K562 (cell line): ENCODE measurements around the gene ZNRF2. TPM values are rescaled to one million over a fixed set of nuclear protein-coding genes. Genes with fewer than 3 reads are reported as not detected.

Experiments
- ATAC-seq: fragments of 200-7000 bp; cut with Tn5 transposase; 3 replicates; pipeline ENCODE4 v1.9.1; 2020; ENCODE audit warnings: moderate library complexity
- BruUV-seq: library from RNA; stranded (reverse); fragments of 400-500 nt; replicated peaks from 2 replicates; lab custom pipeline; 2021; lab: Mats Ljungman, UMichigan
- CTCF ChIA-PET: fragments of 300-600 bp; formaldehyde crosslinking; extraction: SDS; loops from one replicate; lab custom pipeline; 2021; ENCODE audit warnings: low intra/inter-chr PET ratio; lab: Yijun Ruan, JAX
- POLR2A ChIA-PET: fragments of 300-600, 350-650 bp; sonication (Branson Sonifier 250); formaldehyde crosslinking; extraction: SDS; loops from one replicate; lab custom pipeline; 2021; ENCODE audit warnings: antibody characterized with exemption, inconsistent platforms; lab: Yijun Ruan, JAX
- DNase-seq, 4 experiments: peaks; one replicate each; pipeline versions ENCODE4 v3.0.0 to v3.0.0-alpha.2; 2011 to 2018; ENCODE audit warnings: low spot score in 3 of 4, mixed read lengths in 3 of 4; ENCODE audit errors: extremely low read depth in 1 of 4
- FAIRE-seq: peaks from 2 replicates; lab custom pipeline; 2011; peaks lifted over from hg19 to GRCh38; lab: Jason Lieb, UNC
- H2AFZ ChIP-seq: 2 replicates; pipeline ENCODE4 v1.6.0; 2011; ENCODE audit warnings: low read depth, low read length, control low read depth, inconsistent platforms
- H3K27ac ChIP-seq: fragments of 200-600 bp; 3 replicates; pipeline ENCODE4 v1.8.0; 2011; ENCODE audit warnings: low read depth, mild to moderate bottlenecking, control low read depth, inconsistent platforms, low read length, moderate library complexity, mixed read lengths; ENCODE audit errors: extremely low read depth
- H3K27me3 ChIP-seq, 2 experiments: fragments of 300-600 bp in 1 of 2; 2 replicates in 1 of 2; 3 replicates in 1 of 2; pipeline versions ENCODE4 v1.6.0 to v1.8.0; 2011; ENCODE audit warnings: inconsistent platforms in 2 of 2, low read length in 2 of 2, mild to moderate bottlenecking in 1 of 2, mixed read lengths in 1 of 2, moderate library complexity in 1 of 2; ENCODE audit not compliant: control insufficient read depth in 2 of 2, insufficient read depth in 2 of 2
- H3K36me3 ChIP-seq: fragments of 300-600 bp; 3 replicates; pipeline ENCODE4 v1.8.0; 2011; ENCODE audit warnings: mild to moderate bottlenecking, low read length, inconsistent platforms; ENCODE audit not compliant: control insufficient read depth, insufficient read depth
- H3K4me1 ChIP-seq, 2 experiments: fragments of 200-600 bp in 1 of 2; replicated peaks in 1 of 2; 2 replicates in 1 of 2; 3 replicates in 1 of 2; pipeline versions ENCODE4 v1.5.1 to v1.8.0; 2011; ENCODE audit warnings: inconsistent platforms in 2 of 2, low read length in 2 of 2, mild to moderate bottlenecking in 1 of 2, mixed read lengths in 1 of 2, moderate library complexity in 1 of 2; ENCODE audit not compliant: control insufficient read depth in 2 of 2, insufficient read depth in 2 of 2
- H3K4me2 ChIP-seq: 2 replicates; pipeline ENCODE4 v1.6.1; 2011; ENCODE audit warnings: low read length, control low read depth, inconsistent platforms, mixed read lengths; ENCODE audit not compliant: insufficient read depth
- H3K4me3 ChIP-seq: fragments of 200-600 bp; sonication (generic), shearing (Covaris generic); 2 replicates; pipeline ENCODE4 v1.5.1; 2016; ENCODE audit warnings: control low read depth, inconsistent platforms
- H3K79me2 ChIP-seq: fragments of 200-600 bp; 3 replicates; pipeline ENCODE4 v1.8.0; 2011; ENCODE audit warnings: low read length, inconsistent platforms; ENCODE audit not compliant: control insufficient read depth, insufficient read depth
- H3K9ac ChIP-seq, 2 experiments: 2 replicates each; pipeline versions ENCODE4 v1.6.0 to v1.6.1; 2011; ENCODE audit warnings: low read depth in 2 of 2, low read length in 2 of 2, control low read depth in 1 of 2, inconsistent platforms in 1 of 2, mild to moderate bottlenecking in 1 of 2, mixed read lengths in 1 of 2; ENCODE audit not compliant: insufficient read depth in 1 of 2
- H3K9me1 ChIP-seq: one replicate; pipeline ENCODE4 v1.6.0; 2011; ENCODE audit warnings: inconsistent platforms, mild to moderate bottlenecking, low read length, moderate library complexity; ENCODE audit not compliant: control insufficient read depth, insufficient read depth
- H3K9me3 ChIP-seq: replicated peaks from 2 replicates; pipeline ENCODE4 v1.5.1; 2011; ENCODE audit warnings: low read depth, low read length, inconsistent platforms; ENCODE audit not compliant: control insufficient read depth, insufficient read depth
- H4K20me1 ChIP-seq: replicated peaks from 2 replicates; pipeline ENCODE4 v1.6.1; 2011; ENCODE audit warnings: low read length, inconsistent platforms, mixed read lengths; ENCODE audit not compliant: control insufficient read depth, insufficient read depth
- CHAMP1 ChIP-seq: fragments of 450-650 bp; IDR thresholded peaks from 2 replicates; pipeline ENCODE4 v1.6.1; 2016; ENCODE audit warnings: mild to moderate bottlenecking
- ERF ChIP-seq: fragments of 450-650 bp; formaldehyde crosslinking; IDR thresholded peaks from 2 replicates; pipeline ENCODE4 v1.4.0; 2020; ENCODE audit warnings: mild to moderate bottlenecking, mixed read lengths
- EWSR1 ChIP-seq: fragments of 450-650 bp; IDR thresholded peaks from 2 replicates; pipeline ENCODE4 v1.6.1; 2018; ENCODE audit warnings: borderline replicate concordance, mild to moderate bottlenecking, low read depth, moderate library complexity; ENCODE audit not compliant: partially characterized antibody
- FOXA3 ChIP-seq, 2 experiments: fragments of 450-650 bp in 1 of 2; sonication (generic) in 1 of 2; formaldehyde crosslinking; IDR thresholded peaks in 1 of 2; conservative IDR thresholded peaks in 1 of 2; 2 replicates each; pipeline versions ENCODE4 v1.4.0 to v1.8.0; 2020 to 2022; ENCODE audit warnings: mild to moderate bottlenecking in 2 of 2, missing genetic modification reagents in 1 of 2
- GATAD2A ChIP-seq: fragments of 450-650 bp; IDR thresholded peaks from 2 replicates; pipeline ENCODE4 v1.6.1; 2017
- HDAC3 ChIP-seq: fragments of 450-650 bp; IDR thresholded peaks from 2 replicates; pipeline ENCODE4 v1.6.1; 2018; ENCODE audit warnings: borderline replicate concordance, mild to moderate bottlenecking, moderate library complexity; ENCODE audit not compliant: partially characterized antibody
- IRF2 ChIP-seq: sonication (generic); formaldehyde crosslinking; IDR thresholded peaks from 2 replicates; pipeline ENCODE4 v1.8.1; 2022; ENCODE audit warnings: mild to moderate bottlenecking, missing genetic modification reagents
- MTA1 ChIP-seq: fragments of 450-650 bp; IDR thresholded peaks from 2 replicates; pipeline ENCODE4 v1.6.1; 2017; ENCODE audit warnings: borderline replicate concordance
- NFRKB ChIP-seq: fragments of 450-650 bp; IDR thresholded peaks from 2 replicates; pipeline ENCODE4 v1.6.1; 2016; ENCODE audit warnings: low read depth
- NR3C1 ChIP-seq: sonication (generic); formaldehyde crosslinking; IDR thresholded peaks from 2 replicates; pipeline ENCODE4 v1.8.1; 2022; ENCODE audit warnings: missing genetic modification reagents
- SAP30 ChIP-seq: fragments of 200-600 bp; sonication (generic); IDR thresholded peaks from 2 replicates; pipeline ENCODE4 v1.6.1; 2012; ENCODE audit warnings: borderline replicate concordance, low read depth, mild to moderate bottlenecking, moderate library complexity, low read length, control low read depth, inconsistent platforms; ENCODE audit not compliant: insufficient read depth, poor library complexity, severe bottlenecking
- STAT5B ChIP-seq: fragments of 250-450 bp; sonication (Bioruptor Pico); IDR thresholded peaks from 2 replicates; pipeline ENCODE4 v1.8.0; 2021; ENCODE audit warnings: mild to moderate bottlenecking, inconsistent platforms
- TRIM28 ChIP-seq: fragments of 450-650 bp; IDR thresholded peaks from 2 replicates; pipeline ENCODE4 v1.6.1; 2017
- WHSC1 ChIP-seq: IDR thresholded peaks from one replicate; pipeline ENCODE4 v1.6.1; 2012; ENCODE audit warnings: low read length, control low read depth, inconsistent platforms
- ZNF140 ChIP-seq: fragments of 250-450 bp; sonication (Bioruptor Pico); IDR thresholded peaks from 2 replicates; pipeline ENCODE4 v1.8.0; 2021; ENCODE audit warnings: moderate library complexity, mild to moderate bottlenecking, inconsistent platforms
- ZNF212 ChIP-seq: fragments of 450-650 bp; formaldehyde crosslinking; IDR thresholded peaks from 2 replicates; pipeline ENCODE4 v1.4.0; 2020; ENCODE audit warnings: mild to moderate bottlenecking
- WGBS: fragments of 100-300 bp; shearing (Covaris generic); methylation state at CpG from one replicate; pipeline ENCODE4 v1.1.6; 2016; ENCODE audit warnings: low coverage, mixed read lengths; ENCODE audit not compliant: insufficient coverage; ENCODE audit errors: missing lambda C conversion rate; 5-methylcytosine and 5-hydroxymethylcytosine counted together
- in situ Hi-C: fragments of 300-500 bp; cut with MboI; formaldehyde crosslinking; loops from 4 replicates; pipeline ENCODE4 v1.15.0; 2018; ENCODE audit warnings: inconsistent platforms, mixed read lengths
- intact Hi-C: fragments of 100-400 bp; cut with micrococcal nuclease; formaldehyde crosslinking; loops from 2 replicates; pipeline ENCODE4 v1.14.2; 2022
- polyA plus RNA-seq, 8 experiments: library from polyadenylated mRNA; depleted of rRNA in 4 of 8; stranded (reverse) in 5 of 8; unstranded in 3 of 8; fragments of >200 nt; fragmentation: Nextera tagmentation in 2 of 8; fragmentation: Illumina TruSeq in 1 of 8; extraction: Ambion mirVana in 2 of 8; extraction: Trizol in 1 of 8; gene quantifications; 2 replicates each; pipeline versions ENCODE4 v1.2.1 to v1.2.3, GENCODE V29; 2011 to 2014; ENCODE audit warnings: inconsistent platforms in 1 of 8, missing spikeins in 1 of 8
- total RNA-seq, 7 experiments: library from RNA; depleted of rRNA in 6 of 7; stranded (reverse); fragments of >200 nt in 6 of 7; fragmentation: Illumina TruSeq in 2 of 7; extraction: Trizol in 2 of 7; gene quantifications; 2 replicates each; pipeline versions ENCODE4 v1.2.1 to v1.2.3, GENCODE V29; 2011 to 2021; ENCODE audit warnings: low replicate concordance in 1 of 7

The ZNRF2 gene
- total and polyA plus RNA-seq, 9 of the 15 experiments (the other 6 are each of a cell fraction or from before 2014, with no cell fraction given): 1.1 to 13.9 (median 5.5) TPM

- in situ Hi-C loops: no loop called here
- CTCF ChIA-PET: no interaction called here
- Histone ChIP-seq H3K9me3 (no peaks in the 10 kb centered on the region), H3K79me2 (no peaks in the 10 kb centered on the region), H3K27me3 (peaks cover 18 to 22% of the 10 kb centered on the region in 2 experiments), H3K4me2 (no peak overlapping the region), H3K4me3 (no peak overlapping the region), H2AFZ (no peak overlapping the region), H3K36me3 (no peaks in the 10 kb centered on the region), H3K4me1 (no peaks in the 10 kb centered on the region), H4K20me1 (no peaks in the 10 kb centered on the region), H3K9me1 (no peaks in the 10 kb centered on the region), H3K9ac (no peak overlapping the region), H3K27ac (no peak overlapping the region)
- WGBS: 4% methylated on average over 3 of the region's 3 CpGs
- POLR2A ChIA-PET: no interaction called here
- FAIRE-seq (no peak), DNase-seq (no peak), ATAC-seq (no peak)
- intact Hi-C loops: no loop called here
- TF ChIP-seq EWSR1 (no peak), SAP30 (no peak), CHAMP1 (no peak), ZNF140 (CRISPR knock-in tag) (no peak), MTA1 (no peak), GATAD2A (no peak), FOXA3 (CRISPR knock-in tag; conservative IDR thresholded peaks at IDR 0.05 in 1 of 2, IDR thresholded peaks at IDR 0.05 in 1 of 2) (no peak), WHSC1 (no peak), NR3C1 (CRISPR knock-in tag) (no peak), TRIM28 (no peak), ERF (no peak), STAT5B (no peak), IRF2 (CRISPR knock-in tag) (no peak), ZNF212 (CRISPR knock-in tag) (no peak), NFRKB (no peak), HDAC3 (no peak)
- no TSS peak for BruUV-seq
Observed at GRCh38 chr7:30253796-30254165, 30.6 kb upstream of the ZNRF2 start.
